D721Med (cell line): ENCODE results near the gene SLC39A7.

Experiments
- DNase-seq: peaks from one replicate; pipeline ENCODE4 v3.0.0; 2011; ENCODE audit warnings: low spot score; ENCODE audit not compliant: insufficient read length
- FAIRE-seq: peaks from 2 replicates; lab custom pipeline; 2011; peaks lifted over from hg19 to GRCh38; lab: Jason Lieb, UNC
- TF ChIP-seq, protein P1 (sequence below): IDR thresholded peaks from 2 replicates; pipeline ENCODE4 v1.5.1; 2012; ENCODE audit warnings: mild to moderate bottlenecking, control low read depth; ENCODE audit not compliant: insufficient read depth; ENCODE audit errors: missing control alignments

Gene SLC39A7

GRCh38 chr6:33235221-33235634 is 34.6 kb downstream of the SLC39A7 start:
- TF ChIP-seq, protein P1, sequence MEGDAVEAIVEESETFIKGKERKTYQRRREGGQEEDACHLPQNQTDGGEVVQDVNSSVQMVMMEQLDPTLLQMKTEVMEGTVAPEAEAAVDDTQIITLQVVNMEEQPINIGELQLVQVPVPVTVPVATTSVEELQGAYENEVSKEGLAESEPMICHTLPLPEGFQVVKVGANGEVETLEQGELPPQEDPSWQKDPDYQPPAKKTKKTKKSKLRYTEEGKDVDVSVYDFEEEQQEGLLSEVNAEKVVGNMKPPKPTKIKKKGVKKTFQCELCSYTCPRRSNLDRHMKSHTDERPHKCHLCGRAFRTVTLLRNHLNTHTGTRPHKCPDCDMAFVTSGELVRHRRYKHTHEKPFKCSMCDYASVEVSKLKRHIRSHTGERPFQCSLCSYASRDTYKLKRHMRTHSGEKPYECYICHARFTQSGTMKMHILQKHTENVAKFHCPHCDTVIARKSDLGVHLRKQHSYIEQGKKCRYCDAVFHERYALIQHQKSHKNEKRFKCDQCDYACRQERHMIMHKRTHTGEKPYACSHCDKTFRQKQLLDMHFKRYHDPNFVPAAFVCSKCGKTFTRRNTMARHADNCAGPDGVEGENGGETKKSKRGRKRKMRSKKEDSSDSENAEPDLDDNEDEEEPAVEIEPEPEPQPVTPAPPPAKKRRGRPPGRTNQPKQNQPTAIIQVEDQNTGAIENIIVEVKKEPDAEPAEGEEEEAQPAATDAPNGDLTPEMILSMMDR, result no peak
- no peak for DNase-seq
- no peak for FAIRE-seq

DNA sequence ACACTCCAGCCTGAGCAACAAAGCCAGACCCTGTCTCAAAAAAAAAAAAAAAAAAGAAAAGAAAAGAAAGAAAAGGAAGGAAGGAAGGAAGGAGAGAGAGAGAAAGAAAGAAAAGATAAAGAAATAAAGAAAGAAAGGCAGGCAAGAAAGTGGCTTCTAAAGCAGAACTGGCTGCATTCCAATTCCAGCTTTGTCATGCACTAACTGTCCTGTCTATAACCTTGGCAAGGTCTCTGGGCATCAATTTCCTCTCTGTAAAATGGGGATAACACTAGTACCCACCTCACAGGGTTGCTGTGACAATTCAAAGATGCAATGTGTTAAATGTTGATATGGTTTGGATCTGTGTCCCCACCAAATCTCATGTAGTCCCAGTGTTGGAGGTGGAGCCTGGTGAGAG is 35.7 kb downstream of the SLC39A7 start:
- no peak for DNase-seq
- no peak for FAIRE-seq
- TF ChIP-seq, protein P1, result no peak

DNA sequence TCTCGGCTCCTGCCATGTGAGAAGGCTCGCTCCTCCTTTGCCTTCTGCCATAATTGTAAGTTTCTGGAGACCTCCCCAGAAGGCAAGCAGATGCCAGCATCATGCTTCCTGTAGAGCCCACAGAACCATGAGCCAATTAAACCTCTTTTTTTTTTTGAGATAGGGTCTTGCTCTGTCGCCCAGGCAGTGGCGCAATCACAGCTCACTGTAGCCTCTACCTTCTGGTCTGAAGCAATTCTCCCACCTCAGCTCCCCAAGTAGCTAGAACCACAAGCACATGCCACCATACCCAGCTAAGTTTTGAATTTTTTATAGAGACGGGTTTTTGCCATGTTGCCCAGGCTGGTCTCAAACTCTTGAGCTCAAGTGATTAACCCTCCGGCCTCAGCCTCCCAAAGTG is 36.2 kb downstream of the SLC39A7 start:
- TF ChIP-seq, protein P1, result no peak
- FAIRE-seq (no peak), DNase-seq (no peak)

GRCh38 chr6:33237741-33238140 is 37.1 kb downstream of the SLC39A7 start:
- no peak for FAIRE-seq
- no peak for DNase-seq
- TF ChIP-seq, protein P1, result no peak

DNA sequence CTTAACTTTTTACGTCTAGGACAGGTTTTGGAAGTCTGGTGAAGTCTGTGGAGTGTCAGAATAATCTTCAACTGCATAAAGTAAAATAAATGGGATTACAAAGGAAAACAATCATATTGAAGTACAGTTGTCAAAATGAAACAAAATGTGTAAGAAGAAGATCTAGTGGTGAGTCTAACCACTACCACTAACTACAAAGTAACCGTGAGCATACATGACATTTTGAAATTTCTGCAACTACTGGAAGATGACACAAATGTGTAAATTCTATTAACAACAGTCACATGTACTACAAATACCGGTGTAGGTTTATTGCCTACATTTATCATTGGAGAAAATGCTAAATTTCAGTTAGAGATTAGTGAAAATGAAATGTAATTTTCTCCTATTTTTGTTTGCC is 41.3 kb downstream of the SLC39A7 start:
- FAIRE-seq, result no peak
- TF ChIP-seq, protein P1, result no peak
- no peak for DNase-seq

GRCh38 chr6:33243476-33243875 is 42.8 kb downstream of the SLC39A7 start:
- no peak for FAIRE-seq
- DNase-seq, result no peak
- TF ChIP-seq, protein P1, result no peak

- FAIRE-seq, result no peak
- TF ChIP-seq, protein P1, result peak; percentile 88
- DNase-seq, result peak; percentile 31
Measured at GRCh38 chr6:33247977-33248642, 47.4 kb downstream of the SLC39A7 start.
